Measurements from ENCODE around the gene KAT5.

The KAT5 gene

DNA sequence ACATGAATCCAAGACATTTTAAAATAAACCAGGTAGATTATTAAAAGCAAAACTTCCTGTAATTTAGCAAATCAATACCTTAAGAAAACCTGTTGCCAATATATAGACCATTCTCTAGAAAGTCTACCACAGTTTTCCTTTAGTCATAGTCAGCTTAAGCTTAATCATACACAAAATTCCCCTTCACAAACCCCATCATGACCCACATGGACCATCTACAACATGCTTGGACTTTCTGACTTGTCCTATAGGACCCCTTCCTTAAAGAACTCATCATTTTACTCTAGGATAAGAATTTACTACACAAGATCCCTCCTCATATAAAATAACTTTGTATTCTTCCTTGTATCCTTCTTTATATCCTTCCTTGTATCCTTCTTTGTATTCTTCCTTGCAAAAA lies 24.8 kb downstream of the KAT5 start:
- TF ChIP-seq, protein P1, sequence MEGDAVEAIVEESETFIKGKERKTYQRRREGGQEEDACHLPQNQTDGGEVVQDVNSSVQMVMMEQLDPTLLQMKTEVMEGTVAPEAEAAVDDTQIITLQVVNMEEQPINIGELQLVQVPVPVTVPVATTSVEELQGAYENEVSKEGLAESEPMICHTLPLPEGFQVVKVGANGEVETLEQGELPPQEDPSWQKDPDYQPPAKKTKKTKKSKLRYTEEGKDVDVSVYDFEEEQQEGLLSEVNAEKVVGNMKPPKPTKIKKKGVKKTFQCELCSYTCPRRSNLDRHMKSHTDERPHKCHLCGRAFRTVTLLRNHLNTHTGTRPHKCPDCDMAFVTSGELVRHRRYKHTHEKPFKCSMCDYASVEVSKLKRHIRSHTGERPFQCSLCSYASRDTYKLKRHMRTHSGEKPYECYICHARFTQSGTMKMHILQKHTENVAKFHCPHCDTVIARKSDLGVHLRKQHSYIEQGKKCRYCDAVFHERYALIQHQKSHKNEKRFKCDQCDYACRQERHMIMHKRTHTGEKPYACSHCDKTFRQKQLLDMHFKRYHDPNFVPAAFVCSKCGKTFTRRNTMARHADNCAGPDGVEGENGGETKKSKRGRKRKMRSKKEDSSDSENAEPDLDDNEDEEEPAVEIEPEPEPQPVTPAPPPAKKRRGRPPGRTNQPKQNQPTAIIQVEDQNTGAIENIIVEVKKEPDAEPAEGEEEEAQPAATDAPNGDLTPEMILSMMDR (conservative IDR thresholded peaks at IDR 0.05), result no peak
- no peak overlapping the region for H3K27ac ChIP-seq

- TF ChIP-seq, protein P1 (conservative IDR thresholded peaks at IDR 0.05), result no peak
Observed at GRCh38 chr11:65739022-65739421, 27.0 kb downstream of the KAT5 start.

GRCh38 chr11:65741185-65741584 lies 29.1 kb downstream of the KAT5 start:
- H3K27ac ChIP-seq, result no peak overlapping the region
- TF ChIP-seq, protein P1 (conservative IDR thresholded peaks at IDR 0.05), result no peak

More at GRCh38 chr11:65739022-65739421, 27.0 kb downstream of the KAT5 start:
- no peak overlapping the region for H3K27ac ChIP-seq

GRCh38 chr11:65742353-65742752 lies 30.3 kb downstream of the KAT5 start:
- TF ChIP-seq, protein P1 (conservative IDR thresholded peaks at IDR 0.05), result no peak

DNA sequence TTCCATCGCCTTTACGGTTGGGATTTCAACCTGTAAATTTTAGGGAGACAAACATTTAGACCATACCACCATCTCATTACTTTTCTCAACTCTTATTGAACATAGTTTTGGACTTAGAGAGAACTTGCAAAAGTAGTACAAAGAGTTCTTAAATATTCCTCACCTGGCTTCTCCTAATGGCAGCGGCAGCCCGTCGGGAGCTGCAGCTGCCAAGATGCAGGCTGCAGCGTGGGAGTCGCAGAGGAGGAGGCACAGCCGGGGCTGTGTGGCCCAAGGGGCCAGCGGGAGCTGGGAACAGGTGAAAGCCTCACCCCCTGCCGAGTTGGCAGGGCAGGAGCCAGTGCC lies 31.6 kb downstream of the KAT5 start:
- H3K27ac ChIP-seq, result no peak overlapping the region
- TF ChIP-seq, protein P1 (conservative IDR thresholded peaks at IDR 0.05), result no peak

More at GRCh38 chr11:65742353-65742752, 30.3 kb downstream of the KAT5 start:
- no peak overlapping the region for H3K27ac ChIP-seq

- H3K27ac ChIP-seq, result no peak overlapping the region
- TF ChIP-seq, protein P1 (conservative IDR thresholded peaks at IDR 0.05), result peak; percentile 95
Observed at GRCh38 chr11:65744026-65744698, 32.1 kb downstream of the KAT5 start.

DNA sequence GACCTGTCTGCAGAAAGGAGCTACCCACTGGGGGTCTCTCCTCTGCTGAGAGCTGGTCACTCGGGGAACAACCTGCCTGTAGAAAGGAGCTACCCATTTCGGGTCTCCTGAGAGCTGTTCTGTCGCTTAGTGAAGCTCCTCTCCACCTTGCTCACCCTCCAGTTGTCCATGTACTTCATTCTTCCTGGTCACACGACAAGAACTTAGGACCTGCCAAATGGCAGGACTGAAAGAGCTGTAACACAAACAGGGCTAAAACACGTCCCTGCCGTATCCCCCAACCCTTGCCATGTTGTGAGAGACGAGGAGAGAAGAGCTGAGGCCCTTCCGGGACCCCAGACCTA lies 32.6 kb downstream of the KAT5 start:
- TF ChIP-seq, protein P1 (conservative IDR thresholded peaks at IDR 0.05), result peak; percentile 71
- no peak overlapping the region for H3K27ac ChIP-seq
